Occipital lobe (tissue), 2 donors: Measurements from ENCODE around the gene CLOCK. TPM values are rescaled to one million over a fixed set of nuclear protein-coding genes. Genes with fewer than 3 reads are reported as not detected.

ENCODE experiments used
- DNase-seq: peaks from one replicate; lab custom pipeline; 2025; lab: John Stamatoyannopoulos, UW
- total RNA-seq: library from RNA; depleted of rRNA; stranded (reverse); fragments of >200 nt; gene quantifications from one replicate; pipeline ENCODE4 v1.2.3, GENCODE V29; 2014

CLOCK gene
- total RNA-seq, 1 donor from 2014 or later, result 37.0 TPM

DNA sequence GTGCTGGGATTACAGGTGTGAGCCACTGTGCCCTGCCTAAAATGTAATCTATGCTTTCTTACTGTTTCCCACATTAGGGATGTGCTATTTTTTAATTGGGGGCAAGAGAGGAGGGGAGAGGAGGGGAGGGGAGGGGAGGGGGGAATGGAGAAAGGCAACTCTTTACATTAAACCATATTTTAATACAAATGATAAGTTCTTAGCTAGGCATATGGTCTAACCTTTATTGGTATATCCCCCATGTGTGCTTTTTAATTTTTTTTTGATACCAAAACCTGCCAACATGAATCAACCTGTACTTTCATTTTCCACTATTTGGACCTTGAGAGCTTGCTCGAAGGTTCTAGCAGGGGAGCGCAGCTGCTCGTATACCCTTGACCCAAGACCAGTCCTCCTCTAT, 6.4 kb downstream of the CLOCK start:
- DNase-seq, result no peak

DNA sequence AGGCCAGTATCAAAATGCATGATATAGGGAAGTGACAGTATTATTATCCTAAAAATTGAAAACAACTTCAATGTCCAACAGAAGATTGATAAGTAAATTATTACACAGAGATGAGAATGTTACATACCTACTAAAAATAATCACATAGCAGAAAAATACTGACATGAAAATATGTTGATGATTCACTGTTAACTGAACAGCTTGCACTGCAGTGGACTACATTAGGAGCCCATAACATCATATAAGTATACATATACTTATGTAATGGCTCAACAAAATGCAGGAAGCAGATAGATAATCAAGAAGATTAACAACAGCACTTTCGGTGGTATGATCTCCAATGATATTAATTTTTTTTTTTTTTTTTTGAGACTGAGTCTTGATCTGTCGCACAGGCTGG, 7.1 kb downstream of the CLOCK start:
- DNase-seq, result no peak

DNA sequence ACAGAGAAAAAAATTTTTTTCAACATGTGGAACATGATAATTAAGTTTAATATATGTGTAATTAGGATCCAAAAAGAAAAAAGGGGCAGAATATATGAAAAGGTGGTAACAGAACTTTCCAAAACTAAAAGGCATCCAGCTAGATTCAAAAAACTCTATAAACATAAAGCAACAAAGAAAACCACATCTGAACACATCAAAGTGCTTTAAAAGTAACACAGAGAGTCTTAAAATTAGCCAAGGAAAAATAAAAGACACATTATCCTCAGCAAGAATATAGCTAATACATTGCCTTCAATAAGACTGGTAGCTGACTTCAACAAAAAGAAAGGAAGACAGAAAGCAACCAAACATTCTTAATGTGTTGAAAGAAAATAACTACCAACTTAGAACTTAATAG, 8.2 kb downstream of the CLOCK start:
- DNase-seq, result no peak

DNA sequence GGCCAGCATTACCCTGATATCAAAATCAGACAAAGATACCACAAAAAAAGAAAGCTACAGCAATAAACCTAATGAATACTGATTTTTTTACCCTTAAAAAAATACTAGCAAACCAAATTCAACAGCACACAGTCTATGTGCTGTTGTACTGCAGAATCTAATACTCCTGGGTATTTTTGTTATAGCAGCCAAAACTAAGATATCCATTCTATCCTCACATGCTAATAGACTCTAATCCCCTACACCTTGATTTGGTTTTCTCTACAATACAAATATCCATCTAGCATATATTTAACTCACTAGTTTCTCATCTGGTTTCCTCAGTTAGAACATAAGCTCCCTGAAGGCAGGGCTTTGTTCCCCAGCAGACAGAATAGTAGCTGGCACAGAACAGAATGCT, 12.4 kb downstream of the CLOCK start:
- DNase-seq, result no peak

DNA sequence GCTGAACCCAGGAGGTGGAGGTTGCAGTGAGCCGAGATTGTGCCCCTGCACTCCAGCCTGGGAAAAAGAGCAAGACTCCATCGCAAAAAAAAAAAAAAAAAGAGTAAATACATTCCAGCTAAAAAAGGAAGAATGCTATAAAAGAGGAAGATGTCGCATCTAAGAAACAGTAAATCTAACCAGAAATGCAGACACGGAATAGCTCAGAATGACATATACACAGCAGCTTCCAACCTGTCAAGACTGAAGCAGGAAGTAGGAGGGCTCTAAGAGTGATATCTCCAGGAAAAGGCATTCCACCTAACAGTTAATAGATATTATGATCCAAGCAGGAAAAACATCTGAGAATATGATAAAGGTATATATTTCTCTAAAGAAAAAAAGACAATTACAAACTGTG, 16.0 kb downstream of the CLOCK start:
- DNase-seq, result no peak

DNA sequence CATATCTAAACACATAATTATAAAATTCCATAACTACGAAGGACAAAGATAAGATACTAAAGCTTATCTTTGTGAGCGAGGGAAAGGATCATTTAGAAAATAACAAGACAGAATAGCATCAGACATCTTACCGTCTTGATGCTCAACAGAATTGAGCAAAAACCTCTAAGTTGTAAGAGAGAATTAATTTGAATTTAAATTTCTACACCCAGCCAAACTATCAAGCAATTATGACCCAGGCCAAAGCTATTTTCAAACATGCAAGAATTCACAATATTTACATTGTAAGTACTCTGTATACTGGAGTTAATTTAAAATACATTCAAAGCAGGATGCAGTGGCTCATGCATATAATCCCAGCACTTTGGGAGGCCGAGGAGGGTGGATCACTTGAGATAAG, 16.5 kb downstream of the CLOCK start:
- no peak for DNase-seq

DNA sequence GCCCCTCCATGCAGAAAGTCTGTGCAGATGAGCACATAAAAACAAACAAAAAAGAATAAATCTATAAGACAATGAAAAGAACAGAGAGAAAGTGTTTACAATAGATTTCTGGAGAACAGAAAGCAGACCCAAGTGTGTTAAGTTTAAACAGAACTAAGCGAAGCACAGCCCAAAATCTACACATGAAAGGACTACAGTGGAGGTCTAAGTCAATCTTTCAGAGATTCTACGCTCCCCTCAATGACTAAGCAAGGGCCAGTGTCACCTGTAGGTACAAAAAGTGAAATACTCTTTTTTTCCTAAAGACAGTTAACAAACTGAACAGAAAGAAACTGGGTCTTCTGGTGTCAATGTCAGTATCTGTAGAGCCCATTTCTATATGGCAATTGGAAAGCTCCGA, 18.2 kb downstream of the CLOCK start:
- no peak for DNase-seq

DNA sequence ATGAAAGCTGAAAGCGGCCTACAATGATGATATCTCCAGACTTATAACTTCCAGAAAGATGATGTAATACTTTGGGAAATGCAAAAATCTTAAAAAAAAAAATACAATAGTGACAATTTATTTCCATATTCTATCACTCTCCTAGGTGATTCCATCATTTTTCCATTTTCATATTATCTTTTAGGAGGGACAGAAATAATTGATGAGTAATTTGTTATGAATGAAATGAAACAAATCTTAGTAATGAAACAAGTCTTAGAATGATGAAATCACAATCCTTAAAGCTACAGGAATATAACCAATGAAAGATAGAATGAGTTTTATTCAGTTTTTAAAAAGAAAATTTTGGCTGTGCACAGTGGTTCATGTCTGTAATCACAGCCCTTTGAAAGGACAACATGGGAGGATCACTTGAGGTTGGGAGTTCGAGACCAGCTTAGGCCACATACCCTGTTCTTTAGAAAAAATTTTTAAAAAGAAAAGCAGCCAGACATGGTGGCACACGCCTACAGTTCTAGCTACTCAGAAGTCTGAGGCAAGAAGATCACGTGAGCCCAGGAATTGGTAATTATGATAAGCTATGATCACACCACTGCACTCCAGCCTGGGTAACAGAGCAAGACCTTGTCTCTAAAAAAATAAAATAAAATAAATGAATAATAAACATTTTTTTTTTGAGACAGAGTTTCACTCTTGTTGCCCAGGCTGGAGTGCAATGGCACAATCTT, 21.7 kb downstream of the CLOCK start:
- no peak for DNase-seq

DNA sequence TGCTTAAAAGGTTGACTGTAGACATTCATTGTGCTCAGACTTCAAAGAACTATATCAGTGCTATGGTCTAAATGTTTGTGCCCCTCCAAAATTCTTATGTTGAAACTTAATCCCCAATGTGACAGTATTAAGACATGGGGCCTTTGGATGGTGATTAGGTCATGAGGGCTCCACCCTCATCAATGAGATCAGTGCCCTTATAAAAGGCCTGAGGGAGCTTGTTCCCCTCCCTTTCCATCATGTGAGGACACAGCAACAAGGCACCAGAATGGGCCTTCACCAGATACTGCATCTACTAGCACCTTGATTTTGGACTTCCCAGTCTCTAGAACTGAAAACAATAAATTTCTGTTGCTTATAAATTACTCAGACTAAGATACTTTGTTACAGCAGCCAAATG, 28.3 kb downstream of the CLOCK start:
- DNase-seq, result no peak

DNA sequence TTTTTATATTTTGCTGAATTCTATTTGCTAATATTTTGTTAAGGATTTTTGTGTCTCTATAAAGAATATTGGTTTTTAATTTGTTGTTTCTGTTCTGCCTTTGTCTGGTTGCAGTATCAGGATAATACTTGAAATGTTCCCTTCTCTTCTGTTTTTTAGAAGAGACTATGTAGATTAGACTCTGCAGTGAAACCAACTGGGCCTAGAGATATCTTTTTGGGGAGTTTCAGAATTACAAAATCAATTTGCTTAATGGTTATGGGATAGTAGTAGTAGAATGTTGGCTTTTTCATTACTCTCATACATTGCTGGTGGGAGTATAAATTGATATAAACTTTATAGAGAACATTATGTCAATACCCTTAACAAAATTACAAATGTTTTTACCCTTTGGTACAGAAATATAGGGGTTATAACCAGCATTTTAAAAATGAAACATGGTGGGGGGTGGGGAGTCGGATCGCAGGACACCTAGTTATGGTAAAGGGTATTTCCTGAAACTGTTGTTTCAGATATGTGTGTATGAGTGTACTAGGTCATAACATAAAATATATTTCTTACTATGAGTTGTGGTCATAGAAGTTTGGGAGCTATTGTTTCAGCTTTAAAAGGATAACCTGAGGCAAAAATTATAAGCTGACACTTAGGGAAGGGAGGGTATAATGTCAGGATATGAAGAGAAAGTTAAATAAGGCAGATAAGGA, 29.0 kb downstream of the CLOCK start:
- DNase-seq, result no peak

DNA sequence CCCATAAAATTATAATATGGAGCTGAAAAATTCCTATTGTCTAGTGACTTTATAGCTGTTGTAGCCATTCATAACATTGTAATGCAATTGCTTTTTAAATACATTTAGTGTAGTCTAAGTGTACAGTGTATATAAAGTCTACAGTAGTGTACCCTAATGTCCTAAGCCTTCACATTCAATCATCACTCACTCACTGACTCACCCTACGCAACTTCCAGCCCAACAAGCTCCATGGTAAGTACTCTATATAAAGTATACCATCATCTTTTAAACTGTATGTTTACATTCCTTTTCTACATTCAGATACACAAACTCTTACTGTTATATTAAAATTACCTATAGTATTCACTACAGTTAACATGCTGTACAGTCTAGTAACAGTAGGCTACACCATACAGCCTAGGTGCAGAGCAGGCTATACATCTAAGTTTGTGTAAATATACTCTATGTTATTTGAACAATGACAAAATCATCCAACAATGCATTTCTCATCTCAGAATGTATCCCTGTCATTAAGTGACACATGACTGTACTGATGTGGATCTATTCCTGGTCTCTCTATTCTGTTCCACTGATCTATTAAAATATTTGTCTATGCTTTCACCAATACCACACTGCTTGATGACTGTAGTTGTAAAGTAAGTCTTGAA, 33.7 kb downstream of the CLOCK start:
- DNase-seq, result no peak

DNA sequence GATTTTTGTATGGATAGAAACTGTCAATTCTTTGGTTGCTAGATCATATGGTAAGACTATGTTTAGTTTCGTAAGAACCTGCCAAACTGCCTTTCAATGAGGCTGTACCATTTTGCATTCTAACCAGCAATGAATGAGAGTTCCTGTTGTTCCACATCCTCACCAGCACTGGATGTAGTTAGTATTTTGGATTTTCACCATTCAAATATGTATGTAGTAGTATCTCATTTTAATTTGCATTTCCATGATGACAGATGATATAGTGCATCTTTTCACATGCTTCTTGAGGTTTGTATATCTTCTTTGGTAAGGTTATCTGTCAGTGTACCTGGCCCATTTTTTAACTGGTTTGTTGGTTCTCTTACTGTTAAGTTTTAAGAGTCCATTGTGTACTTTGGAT, 34.6 kb downstream of the CLOCK start:
- DNase-seq, result no peak

DNA sequence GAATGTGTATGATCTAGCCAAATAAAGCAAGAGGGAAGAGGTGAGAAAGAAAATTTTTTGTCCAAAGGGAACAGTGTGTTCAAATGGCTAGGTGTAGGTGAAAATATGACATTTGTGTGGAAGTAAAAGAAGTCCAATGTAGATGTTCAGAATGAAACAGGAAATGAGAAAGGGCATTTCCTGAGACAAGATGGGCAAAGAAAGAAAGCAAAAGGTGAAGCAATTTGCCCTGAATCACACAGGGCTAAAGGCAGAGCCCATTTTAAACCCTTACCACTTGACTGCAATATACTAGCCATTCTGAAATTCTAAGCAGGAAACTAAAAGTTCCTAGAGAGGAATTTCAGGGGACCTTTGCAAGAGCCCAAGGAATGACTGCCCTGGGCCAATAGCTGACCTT, 36.0 kb downstream of the CLOCK start:
- no peak for DNase-seq

DNA sequence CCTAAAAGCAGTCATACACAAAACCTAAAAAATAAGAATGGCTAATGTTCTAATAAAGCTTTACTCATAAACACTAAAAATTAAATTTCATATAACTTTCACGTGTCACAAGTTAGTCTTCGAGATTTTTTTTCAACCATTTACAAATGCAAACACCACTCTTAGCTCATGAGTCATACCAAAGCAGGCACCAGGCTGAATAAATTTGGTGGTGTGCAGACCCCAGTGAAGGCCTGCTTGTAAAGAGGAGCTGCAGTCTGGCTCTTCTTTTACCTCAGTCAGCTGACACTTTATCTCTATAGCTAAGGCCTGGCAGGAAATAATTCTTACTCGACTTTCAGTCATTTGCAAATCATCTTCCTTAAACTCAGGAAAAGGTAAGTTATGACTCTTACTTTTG, 37.4 kb downstream of the CLOCK start:
- no peak for DNase-seq

DNA sequence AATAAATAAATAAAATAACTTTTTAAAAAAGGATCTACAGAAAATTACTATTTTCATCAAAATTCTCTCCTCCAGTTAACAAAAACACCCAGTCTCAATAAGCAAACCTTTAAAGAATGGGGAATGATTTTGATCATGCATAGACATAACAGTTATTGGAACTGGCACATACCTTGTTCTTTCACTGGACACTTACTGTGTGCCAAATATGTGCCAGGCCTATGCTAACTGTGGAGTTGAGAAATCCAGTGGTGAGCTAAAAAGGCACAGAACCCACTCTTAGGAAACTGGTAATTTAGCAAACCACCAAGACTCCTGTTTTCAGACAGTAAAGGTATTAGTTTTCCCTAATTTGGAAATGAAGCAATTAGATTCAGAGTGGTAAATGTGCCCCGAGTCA, 39.1 kb downstream of the CLOCK start:
- DNase-seq, result no peak

DNA sequence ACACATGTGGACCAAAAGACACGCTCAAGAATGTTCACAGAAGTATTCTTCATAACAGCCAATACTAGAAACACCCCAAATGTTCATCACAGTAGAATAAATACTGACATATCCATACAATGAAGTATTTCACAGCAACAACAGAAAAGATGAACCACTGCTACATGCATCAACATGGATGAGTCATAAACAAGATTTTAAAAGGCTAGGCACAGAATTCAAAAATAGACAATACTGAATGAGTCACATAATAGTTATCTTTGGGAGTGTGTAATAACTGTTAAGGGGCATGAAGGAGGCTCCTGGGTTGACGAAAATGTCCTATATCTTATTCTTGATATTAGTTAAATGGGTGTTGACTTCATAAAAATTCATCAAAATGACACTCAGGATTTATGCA, 43.5 kb downstream of the CLOCK start:
- DNase-seq, result no peak

DNA sequence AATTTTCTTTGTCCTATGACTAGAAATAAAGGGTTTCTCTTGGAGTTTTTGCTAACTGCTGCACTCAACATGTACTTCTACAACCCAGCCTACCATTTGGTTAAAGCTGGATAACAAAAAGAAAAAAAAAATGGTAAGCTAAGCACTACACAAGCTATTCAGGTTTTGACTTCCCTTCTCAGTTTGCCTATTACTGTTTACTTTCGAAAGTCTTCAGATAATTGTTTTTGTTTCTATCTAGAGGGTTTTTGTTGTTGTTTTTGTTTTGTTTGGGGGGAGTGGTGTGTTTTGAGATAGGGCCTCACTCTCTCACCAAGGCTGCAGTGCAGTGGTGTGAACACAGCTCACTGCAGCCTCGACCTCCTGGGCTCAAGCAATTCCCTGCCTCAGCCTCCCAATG, 46.6 kb downstream of the CLOCK start:
- no peak for DNase-seq

DNA sequence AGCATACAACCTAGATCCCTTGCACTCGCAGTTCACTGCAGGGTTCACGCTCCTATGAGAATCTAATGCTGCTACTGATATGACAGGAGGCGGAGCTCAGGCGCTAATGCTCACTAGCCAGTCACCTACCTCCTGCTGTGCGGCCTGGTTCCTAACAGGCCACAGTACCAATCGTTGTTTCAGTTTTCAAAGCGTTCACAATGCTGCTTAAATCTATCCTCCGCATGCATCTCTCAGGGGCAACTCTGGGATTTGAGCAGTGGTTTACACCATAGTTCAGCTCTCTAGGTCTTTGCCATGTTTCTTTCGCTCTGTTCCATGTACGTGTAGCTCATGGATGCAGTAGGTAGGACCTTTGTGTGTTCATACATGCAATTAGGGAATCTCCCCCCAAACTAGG, 47.2 kb downstream of the CLOCK start:
- no peak for DNase-seq

DNA sequence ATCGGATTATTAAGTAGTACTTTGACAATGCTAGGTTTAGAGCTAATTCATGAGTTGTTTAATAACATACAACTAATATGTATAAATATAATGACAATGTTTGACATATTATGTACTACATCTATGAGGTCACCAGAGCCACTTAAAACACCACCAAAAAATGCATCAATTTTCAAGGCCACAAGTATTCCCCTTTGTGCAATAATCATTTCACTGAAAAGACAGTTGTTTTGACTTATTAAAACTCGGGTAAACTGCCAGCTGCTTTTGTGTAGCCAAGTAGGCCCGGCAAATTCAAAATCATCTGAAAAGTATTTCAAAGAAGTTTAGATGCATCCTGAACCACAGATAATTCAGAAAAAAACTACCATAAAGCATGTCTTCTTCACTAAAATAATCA, 48.7 kb downstream of the CLOCK start:
- no peak for DNase-seq

DNA sequence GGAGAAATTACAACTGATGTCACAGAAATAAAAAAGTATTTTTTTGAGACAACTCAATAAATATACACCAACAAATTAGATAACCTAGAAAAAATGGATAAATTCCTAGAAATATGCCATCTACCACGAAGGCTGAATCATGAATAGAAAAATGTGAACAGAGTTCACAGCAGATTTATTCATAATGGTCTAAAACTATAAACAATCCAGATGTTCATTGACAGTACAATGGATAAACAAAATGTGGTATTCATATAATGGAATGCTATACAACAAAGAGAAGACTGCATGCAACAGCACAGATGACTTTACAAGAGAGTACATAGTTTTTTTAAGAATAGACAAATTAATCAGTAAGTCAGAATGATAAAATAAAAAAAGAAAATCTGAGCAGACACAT, 55.2 kb downstream of the CLOCK start:
- DNase-seq, result no peak

DNA sequence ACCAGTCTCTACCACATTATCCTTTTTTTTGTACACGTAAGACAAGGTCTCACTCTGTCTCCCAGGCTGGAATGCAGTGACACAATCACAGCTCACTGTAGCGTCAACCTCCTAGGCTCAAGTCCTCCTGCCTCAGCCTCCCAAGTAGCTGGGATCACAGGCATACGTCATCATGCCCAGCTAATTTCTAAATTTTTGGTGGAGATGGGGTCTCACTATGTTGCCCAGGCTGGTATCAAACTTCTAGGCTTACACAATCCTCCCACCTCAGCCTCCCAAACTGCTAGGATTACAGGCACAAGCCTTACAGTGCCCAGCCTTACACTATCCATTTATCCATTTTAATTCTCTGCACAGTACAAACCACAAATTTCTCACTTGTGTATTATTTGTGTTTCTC, 58.0 kb downstream of the CLOCK start:
- DNase-seq, result no peak

DNA sequence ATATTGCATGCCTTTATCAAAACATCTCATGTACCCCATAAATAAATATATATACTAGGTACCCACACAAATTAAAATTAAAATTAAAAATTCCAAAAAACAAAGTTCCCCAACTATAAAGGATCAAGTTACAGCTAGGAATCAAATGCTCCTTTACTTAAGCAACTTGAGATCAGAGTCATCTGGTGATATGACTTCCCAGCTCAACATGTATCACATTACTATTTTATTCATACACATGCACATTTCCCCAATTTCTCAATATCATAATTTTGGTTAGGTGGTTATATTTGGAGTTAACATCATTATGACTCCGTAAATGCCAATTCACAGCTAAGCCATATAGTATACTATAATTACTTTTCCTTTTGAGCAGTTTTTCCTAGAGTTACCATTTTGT, 60.9 kb downstream of the CLOCK start:
- DNase-seq, result no peak

DNA sequence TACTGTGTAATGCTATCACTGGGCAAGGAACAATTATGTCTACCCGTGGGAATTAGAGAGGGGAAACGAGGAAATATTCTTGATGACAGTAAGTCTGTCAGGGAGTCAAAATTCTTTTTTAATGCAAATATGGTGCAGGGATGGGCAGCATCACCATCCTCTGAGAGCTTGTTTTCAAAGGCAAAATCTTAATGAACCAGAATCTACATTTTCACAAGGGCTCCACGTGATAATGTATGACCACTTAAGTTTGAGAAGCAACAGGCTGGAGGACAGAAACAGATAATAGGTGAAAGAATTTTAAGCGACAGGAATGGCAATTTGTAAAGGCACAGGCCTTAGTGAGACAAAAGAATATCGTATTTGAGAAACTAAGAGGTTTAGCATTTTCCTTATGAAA, 63.4 kb downstream of the CLOCK start:
- DNase-seq, result no peak
